GM23338 (cell line): Measurements from ENCODE around the gene FOXP4. TPM values are rescaled to one million over a fixed set of nuclear protein-coding genes. Genes with fewer than 3 reads are reported as not detected.

Experiments used
- ATAC-seq: fragments of 200-7000 bp; cut with Tn5 transposase; 3 replicates; pipeline ENCODE4 v1.9.1; 2020
- DNase-seq: peaks from one replicate; pipeline ENCODE4 v3.0.0-alpha.2; 2015; ENCODE audit warnings: low spot score
- H2AFZ ChIP-seq: fragments of 200-600 bp; sonication (generic); 2 replicates; pipeline ENCODE4 v1.8.0; 2016; ENCODE audit warnings: antibody characterized with exemption, mild to moderate bottlenecking, moderate library complexity
- H3F3A ChIP-seq: fragments of 200-600 bp; sonication (generic); replicated peaks from 2 replicates; pipeline ENCODE4 v1.8.0; 2017; ENCODE audit warnings: antibody characterized with exemption, mixed run types, low read depth
- H3K27ac ChIP-seq: fragments of 200-600 bp; sonication (generic); 2 replicates; pipeline ENCODE4 v1.6.1; 2016; ENCODE audit warnings: low read depth
- H3K27me3 ChIP-seq: fragments of 200-600 bp; sonication (generic); 2 replicates; pipeline ENCODE4 v1.8.0; 2016; ENCODE audit warnings: mild to moderate bottlenecking, mixed run types, moderate library complexity; ENCODE audit not compliant: insufficient read depth
- H3K36me3 ChIP-seq: fragments of 200-600 bp; sonication (generic); 2 replicates; pipeline ENCODE4 v1.8.0; 2016; ENCODE audit warnings: mild to moderate bottlenecking; ENCODE audit not compliant: insufficient read depth
- H3K4me1 ChIP-seq: fragments of 200-600 bp; sonication (generic); 2 replicates; pipeline ENCODE4 v1.8.0; 2016; ENCODE audit warnings: mild to moderate bottlenecking, moderate library complexity; ENCODE audit not compliant: insufficient read depth
- H3K4me2 ChIP-seq: fragments of 200-600 bp; sonication (generic); 2 replicates; pipeline ENCODE4 v1.7.1; 2017; ENCODE audit warnings: mixed run types
- H3K4me3 ChIP-seq: fragments of 200-600 bp; sonication (generic); 2 replicates; pipeline ENCODE4 v1.6.1; 2016; ENCODE audit warnings: mixed run types
- H3K79me2 ChIP-seq: fragments of 200-600 bp; sonication (generic); replicated peaks from 2 replicates; pipeline ENCODE4 v1.8.0; 2017; ENCODE audit warnings: mild to moderate bottlenecking; ENCODE audit not compliant: insufficient read depth
- H3K9me2 ChIP-seq: fragments of 200-600 bp; sonication (generic); 2 replicates; pipeline ENCODE4 v1.8.0; 2017; ENCODE audit not compliant: insufficient read depth
- H4K20me1 ChIP-seq: fragments of 200-600 bp; sonication (generic); replicated peaks from 2 replicates; pipeline ENCODE4 v1.8.0; 2017; ENCODE audit warnings: mild to moderate bottlenecking; ENCODE audit not compliant: insufficient read depth
- H3K27ac Mint-ChIP-seq: 2 replicates; pipeline ENCODE4 v1.8.0; 2020; ENCODE audit warnings: inconsistent platforms, mild to moderate bottlenecking, moderate library complexity, mixed read lengths
- H3K27me3 Mint-ChIP-seq: 3 replicates; pipeline ENCODE4 v1.8.0; 2022; ENCODE audit warnings: low read depth, mild to moderate bottlenecking, moderate library complexity, mixed read lengths, inconsistent platforms; ENCODE audit not compliant: insufficient read depth, poor library complexity
- H3K36me3 Mint-ChIP-seq: 3 replicates; pipeline ENCODE4 v1.8.0; 2021; ENCODE audit warnings: low read depth, mild to moderate bottlenecking, inconsistent platforms, moderate library complexity, mixed read lengths
- H3K4me1 Mint-ChIP-seq: 3 replicates; pipeline ENCODE4 v1.8.0; 2020; ENCODE audit warnings: mild to moderate bottlenecking, inconsistent platforms, mixed read lengths
- H3K4me3 Mint-ChIP-seq: 3 replicates; pipeline ENCODE4 v1.8.0; 2021; ENCODE audit warnings: moderate library complexity, mild to moderate bottlenecking, inconsistent platforms, mixed read lengths
- H3K9me3 Mint-ChIP-seq: 3 replicates; pipeline ENCODE4 v1.8.0; 2020; ENCODE audit warnings: moderate library complexity, mild to moderate bottlenecking, inconsistent platforms, mixed read lengths
- CREB1 ChIP-seq: fragments of 250-450 bp; sonication (Bioruptor Pico); IDR thresholded peaks from 2 replicates; pipeline ENCODE4 v1.5.0; 2020; ENCODE audit warnings: low read depth, mild to moderate bottlenecking, moderate library complexity
- EZH2 ChIP-seq: fragments of 200-600 bp; sonication (generic); IDR thresholded peaks from one replicate; pipeline ENCODE4 v1.8.0; 2017; ENCODE audit warnings: antibody characterized with exemption, mild to moderate bottlenecking, low read depth; ENCODE audit not compliant: unreplicated experiment
- EZH2phosphoT487 ChIP-seq: fragments of 200-600 bp; sonication (generic); IDR thresholded peaks from one replicate; pipeline ENCODE4 v1.8.1; 2018; ENCODE audit warnings: antibody characterized with exemption; ENCODE audit not compliant: unreplicated experiment
- JUNB ChIP-seq: IDR thresholded peaks from one replicate; pipeline ENCODE4 v1.6.1; 2016; ENCODE audit warnings: antibody characterized with exemption; ENCODE audit not compliant: unreplicated experiment
- NANOG ChIP-seq: IDR thresholded peaks from 2 replicates; pipeline ENCODE4 v1.6.1; 2016; ENCODE audit warnings: antibody characterized with exemption, borderline replicate concordance
- POLR2AphosphoS5 ChIP-seq: IDR thresholded peaks from 2 replicates; pipeline ENCODE4 v1.6.1; 2016; ENCODE audit warnings: antibody characterized with exemption, low read depth
- STAT1 ChIP-seq: IDR thresholded peaks from one replicate; pipeline ENCODE4 v1.6.1; 2016; ENCODE audit warnings: antibody characterized with exemption; ENCODE audit not compliant: unreplicated experiment
- ZNF114 ChIP-seq: fragments of 250-450 bp; sonication (Bioruptor Pico); IDR thresholded peaks from 2 replicates; pipeline ENCODE4 v1.5.0; 2020; ENCODE audit warnings: mild to moderate bottlenecking, moderate library complexity
- ZNF331 ChIP-seq: fragments of 250-450 bp; sonication (Bioruptor Pico); IDR thresholded peaks from 2 replicates; pipeline ENCODE4 v1.5.0; 2020; ENCODE audit warnings: low read depth, mild to moderate bottlenecking, moderate library complexity
- ZNF462 ChIP-seq: fragments of 250-450 bp; sonication (Bioruptor Pico); IDR thresholded peaks from 2 replicates; pipeline ENCODE4 v1.5.0; 2020; ENCODE audit warnings: mild to moderate bottlenecking, moderate library complexity
- polyA plus RNA-seq: library from polyadenylated mRNA; unstranded; fragments of >200 nt; fragmentation: Nextera tagmentation; extraction: Ambion mirVana; gene quantifications from 2 replicates; pipeline ENCODE4 v1.2.1, GENCODE V29; 2016
- total RNA-seq: library from RNA; depleted of rRNA; stranded (reverse); fragments of >200 nt; shearing (Covaris generic); gene quantifications from 2 replicates; pipeline ENCODE4 v1.2.3, GENCODE V29; 2014
- TF ChIP-seq, protein P1 (sequence below): IDR thresholded peaks from 2 replicates; pipeline ENCODE4 v1.6.1; 2016; ENCODE audit warnings: antibody characterized with exemption
- TF ChIP-seq, protein P2 (sequence below), 2 experiments: fragments of 200-600 bp in 1 of 2; sonication (generic) in 1 of 2; conservative IDR thresholded peaks; 2 replicates each; pipeline versions ENCODE4 v1.5.1 to v1.6.1; 2016 to 2017; ENCODE audit warnings: antibody characterized with exemption in 2 of 2, low read depth in 2 of 2, mild to moderate bottlenecking in 2 of 2, moderate library complexity in 1 of 2
- TF ChIP-seq, protein P3 (sequence below): IDR thresholded peaks from one replicate; pipeline ENCODE4 v1.6.1; 2018; ENCODE audit warnings: antibody characterized with exemption; ENCODE audit not compliant: unreplicated experiment

The FOXP4 gene
- total and polyA plus RNA-seq, 2 experiments from 2014 or later = 5.1 to 13.5 TPM

- peak overlapping the region; percentile 86 for H3K4me2 ChIP-seq
- H3K36me3 ChIP-seq = no peaks in the 10 kb centered on the region
- ATAC-seq (no peak), DNase-seq (no peak)
- H3K27ac ChIP-seq = peak overlapping the region; percentile 88
- Mint-ChIP-seq H3K4me3 (peak overlapping the region; percentile 79; the same call in 1 of the 3 replicates), H3K4me1 (peaks cover 56% of the 10 kb centered on the region), H3K36me3 (peaks cover 31% of the 10 kb centered on the region), H3K27me3 (peaks cover 26% of the 10 kb centered on the region), H3K27ac (peak overlapping the region; percentile 32; the same call in 1 of the 2 replicates), H3K9me3 (no peaks in the 10 kb centered on the region; the same call in 2 of the 3 replicates)
- no peaks in the 10 kb centered on the region for H3K9me2 ChIP-seq
- H3F3A ChIP-seq = peaks cover 33% of the 10 kb centered on the region
- H3K4me1 ChIP-seq = peaks cover 51% of the 10 kb centered on the region
- peaks cover 19% of the 10 kb centered on the region for H3K27me3 ChIP-seq
- TF ChIP-seq, protein P1, sequence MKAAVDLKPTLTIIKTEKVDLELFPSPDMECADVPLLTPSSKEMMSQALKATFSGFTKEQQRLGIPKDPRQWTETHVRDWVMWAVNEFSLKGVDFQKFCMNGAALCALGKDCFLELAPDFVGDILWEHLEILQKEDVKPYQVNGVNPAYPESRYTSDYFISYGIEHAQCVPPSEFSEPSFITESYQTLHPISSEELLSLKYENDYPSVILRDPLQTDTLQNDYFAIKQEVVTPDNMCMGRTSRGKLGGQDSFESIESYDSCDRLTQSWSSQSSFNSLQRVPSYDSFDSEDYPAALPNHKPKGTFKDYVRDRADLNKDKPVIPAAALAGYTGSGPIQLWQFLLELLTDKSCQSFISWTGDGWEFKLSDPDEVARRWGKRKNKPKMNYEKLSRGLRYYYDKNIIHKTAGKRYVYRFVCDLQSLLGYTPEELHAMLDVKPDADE = no peak
- TF ChIP-seq ZNF462 (no peak), STAT1 (no peak), CREB1 (CRISPR knock-in tag) (no peak), ZNF331 (CRISPR knock-in tag) (no peak), ZNF114 (CRISPR knock-in tag) (no peak), JUNB (no peak), POLR2AphosphoS5 (no peak), EZH2 (no peak), NANOG (no peak), EZH2phosphoT487 (no peak)
- TF ChIP-seq, protein P2, sequence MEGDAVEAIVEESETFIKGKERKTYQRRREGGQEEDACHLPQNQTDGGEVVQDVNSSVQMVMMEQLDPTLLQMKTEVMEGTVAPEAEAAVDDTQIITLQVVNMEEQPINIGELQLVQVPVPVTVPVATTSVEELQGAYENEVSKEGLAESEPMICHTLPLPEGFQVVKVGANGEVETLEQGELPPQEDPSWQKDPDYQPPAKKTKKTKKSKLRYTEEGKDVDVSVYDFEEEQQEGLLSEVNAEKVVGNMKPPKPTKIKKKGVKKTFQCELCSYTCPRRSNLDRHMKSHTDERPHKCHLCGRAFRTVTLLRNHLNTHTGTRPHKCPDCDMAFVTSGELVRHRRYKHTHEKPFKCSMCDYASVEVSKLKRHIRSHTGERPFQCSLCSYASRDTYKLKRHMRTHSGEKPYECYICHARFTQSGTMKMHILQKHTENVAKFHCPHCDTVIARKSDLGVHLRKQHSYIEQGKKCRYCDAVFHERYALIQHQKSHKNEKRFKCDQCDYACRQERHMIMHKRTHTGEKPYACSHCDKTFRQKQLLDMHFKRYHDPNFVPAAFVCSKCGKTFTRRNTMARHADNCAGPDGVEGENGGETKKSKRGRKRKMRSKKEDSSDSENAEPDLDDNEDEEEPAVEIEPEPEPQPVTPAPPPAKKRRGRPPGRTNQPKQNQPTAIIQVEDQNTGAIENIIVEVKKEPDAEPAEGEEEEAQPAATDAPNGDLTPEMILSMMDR (conservative IDR thresholded peaks at IDR 0.05; ENCODE audit: low read depth in 2 of 2) = no peak
- TF ChIP-seq, protein P3, sequence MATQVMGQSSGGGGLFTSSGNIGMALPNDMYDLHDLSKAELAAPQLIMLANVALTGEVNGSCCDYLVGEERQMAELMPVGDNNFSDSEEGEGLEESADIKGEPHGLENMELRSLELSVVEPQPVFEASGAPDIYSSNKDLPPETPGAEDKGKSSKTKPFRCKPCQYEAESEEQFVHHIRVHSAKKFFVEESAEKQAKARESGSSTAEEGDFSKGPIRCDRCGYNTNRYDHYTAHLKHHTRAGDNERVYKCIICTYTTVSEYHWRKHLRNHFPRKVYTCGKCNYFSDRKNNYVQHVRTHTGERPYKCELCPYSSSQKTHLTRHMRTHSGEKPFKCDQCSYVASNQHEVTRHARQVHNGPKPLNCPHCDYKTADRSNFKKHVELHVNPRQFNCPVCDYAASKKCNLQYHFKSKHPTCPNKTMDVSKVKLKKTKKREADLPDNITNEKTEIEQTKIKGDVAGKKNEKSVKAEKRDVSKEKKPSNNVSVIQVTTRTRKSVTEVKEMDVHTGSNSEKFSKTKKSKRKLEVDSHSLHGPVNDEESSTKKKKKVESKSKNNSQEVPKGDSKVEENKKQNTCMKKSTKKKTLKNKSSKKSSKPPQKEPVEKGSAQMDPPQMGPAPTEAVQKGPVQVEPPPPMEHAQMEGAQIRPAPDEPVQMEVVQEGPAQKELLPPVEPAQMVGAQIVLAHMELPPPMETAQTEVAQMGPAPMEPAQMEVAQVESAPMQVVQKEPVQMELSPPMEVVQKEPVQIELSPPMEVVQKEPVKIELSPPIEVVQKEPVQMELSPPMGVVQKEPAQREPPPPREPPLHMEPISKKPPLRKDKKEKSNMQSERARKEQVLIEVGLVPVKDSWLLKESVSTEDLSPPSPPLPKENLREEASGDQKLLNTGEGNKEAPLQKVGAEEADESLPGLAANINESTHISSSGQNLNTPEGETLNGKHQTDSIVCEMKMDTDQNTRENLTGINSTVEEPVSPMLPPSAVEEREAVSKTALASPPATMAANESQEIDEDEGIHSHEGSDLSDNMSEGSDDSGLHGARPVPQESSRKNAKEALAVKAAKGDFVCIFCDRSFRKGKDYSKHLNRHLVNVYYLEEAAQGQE = no peak
- peak overlapping the region; percentile 88 for H3K4me3 ChIP-seq
- H4K20me1 ChIP-seq = peaks cover 12% of the 10 kb centered on the region; the same call in 1 of the 2 replicates
- no peak overlapping the region for H2AFZ ChIP-seq
- H3K79me2 ChIP-seq = peaks cover 28% of the 10 kb centered on the region
Observed at GRCh38 chr6:41563060-41563776, 17.0 kb downstream of the FOXP4 start.
